ENCODE results near the gene CCDC77. TPM values are rescaled to one million over a fixed set of nuclear protein-coding genes. Genes with fewer than 3 reads are reported as not detected.

Gene CCDC77
- total and polyA plus RNA-seq, 2 donors (not counting 1 experiment from before 2014, with no cell fraction given), result 6.8 to 8.8 TPM

DNA sequence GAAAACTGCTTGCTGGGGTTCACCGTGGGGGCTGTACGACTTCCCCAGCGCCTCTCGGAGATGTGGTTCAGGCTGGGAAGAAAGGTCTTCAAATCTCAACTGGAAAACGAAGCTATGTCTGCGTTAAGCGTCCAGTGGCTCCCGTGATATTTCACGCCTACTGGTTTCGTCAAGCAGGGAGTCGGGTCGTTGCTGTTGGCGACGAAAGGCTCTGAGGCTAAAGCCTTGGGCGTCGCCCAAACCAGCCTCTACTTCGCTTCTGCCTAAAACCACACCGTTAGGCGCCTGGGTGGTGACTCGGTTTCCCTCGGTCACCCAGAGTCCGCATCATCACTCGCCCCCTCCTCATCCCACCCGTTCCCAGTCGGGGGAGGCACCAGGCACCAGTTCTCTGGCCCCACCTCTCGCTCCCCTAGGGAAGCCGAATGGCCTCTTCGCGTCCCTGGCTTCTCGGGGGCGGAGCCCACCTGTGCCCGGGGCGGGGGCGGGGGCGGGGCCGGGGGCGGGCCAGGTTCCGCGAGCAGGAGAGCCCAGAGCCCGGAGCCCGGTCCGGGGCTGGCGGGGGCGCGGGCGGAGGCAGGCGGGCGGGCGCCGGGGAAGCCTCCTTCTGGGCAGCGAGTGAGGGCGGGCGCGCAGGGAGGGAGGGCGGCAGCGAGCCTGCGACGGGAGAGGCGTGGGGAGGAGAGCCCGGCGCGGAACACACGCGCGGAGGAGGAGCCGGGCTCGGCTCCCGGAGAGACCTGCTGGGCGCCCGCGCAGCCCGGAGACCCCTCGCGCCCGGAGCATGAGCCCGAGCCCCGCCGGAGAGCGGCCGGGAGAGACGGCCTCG is 58.2 kb downstream of the CCDC77 start, which contains the start of gene B4GALNT3:
B4GALNT3 (plus strand) TSS at position 510 of the 829 bp plus-strand sequence. CDS start 438 bp downstream, outside the sequence.
- H4K20me1 ChIP-seq (ENCODE audit: control insufficient read depth, extremely low read depth, insufficient read depth, low read length), result no peaks in the 10 kb centered on the region
- TF ChIP-seq, protein P1, sequence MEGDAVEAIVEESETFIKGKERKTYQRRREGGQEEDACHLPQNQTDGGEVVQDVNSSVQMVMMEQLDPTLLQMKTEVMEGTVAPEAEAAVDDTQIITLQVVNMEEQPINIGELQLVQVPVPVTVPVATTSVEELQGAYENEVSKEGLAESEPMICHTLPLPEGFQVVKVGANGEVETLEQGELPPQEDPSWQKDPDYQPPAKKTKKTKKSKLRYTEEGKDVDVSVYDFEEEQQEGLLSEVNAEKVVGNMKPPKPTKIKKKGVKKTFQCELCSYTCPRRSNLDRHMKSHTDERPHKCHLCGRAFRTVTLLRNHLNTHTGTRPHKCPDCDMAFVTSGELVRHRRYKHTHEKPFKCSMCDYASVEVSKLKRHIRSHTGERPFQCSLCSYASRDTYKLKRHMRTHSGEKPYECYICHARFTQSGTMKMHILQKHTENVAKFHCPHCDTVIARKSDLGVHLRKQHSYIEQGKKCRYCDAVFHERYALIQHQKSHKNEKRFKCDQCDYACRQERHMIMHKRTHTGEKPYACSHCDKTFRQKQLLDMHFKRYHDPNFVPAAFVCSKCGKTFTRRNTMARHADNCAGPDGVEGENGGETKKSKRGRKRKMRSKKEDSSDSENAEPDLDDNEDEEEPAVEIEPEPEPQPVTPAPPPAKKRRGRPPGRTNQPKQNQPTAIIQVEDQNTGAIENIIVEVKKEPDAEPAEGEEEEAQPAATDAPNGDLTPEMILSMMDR (conservative IDR thresholded peaks at IDR 0.05 in 1 of 2, IDR thresholded peaks at IDR 0.05 in 1 of 2; ENCODE audit: low read depth in 1 of 2, low read length in 2 of 2), result no peak
- TF ChIP-seq EZH2 (IDR thresholded peaks at IDR 0.05; ENCODE audit: low read length, missing control alignments), result peak; percentile 78
- H3K9ac ChIP-seq (ENCODE audit: insufficient read depth, low read length), result no peak within 1 kb of the TSS
- peak within 1 kb of the TSS; percentile 68 for H3K4me2 ChIP-seq (ENCODE audit: extremely low read depth, insufficient read depth, low read length)
- no peaks in the 10 kb centered on the region for H3K79me2 ChIP-seq (ENCODE audit: control insufficient read depth, insufficient read depth, low read length)
- peaks cover 53% of the 10 kb centered on the region for H3K27me3 ChIP-seq (ENCODE audit: control insufficient read depth, insufficient read depth, low read length)
- H3K4me3 ChIP-seq (replicated peaks in 1 of 4; ENCODE audit: control extremely low read depth in 1 of 4, insufficient read depth in 1 of 4, low read depth in 3 of 4, low read length in 4 of 4), result peak within 1 kb of the TSS in 3 of 4 experiments; percentile 21 to 40 (median 38)
- no peaks in the 10 kb centered on the region for H3K36me3 ChIP-seq (ENCODE audit: control insufficient read depth, insufficient read depth, low read length)
- no peaks in the 10 kb centered on the region for H3K9me3 ChIP-seq (ENCODE audit: control insufficient read depth, insufficient read depth, low read depth, low read length)
- no peaks in the 10 kb centered on the region for H3K4me1 ChIP-seq (ENCODE audit: control insufficient read depth, extremely low read depth, insufficient read depth, low read length)
- H3K27ac ChIP-seq (ENCODE audit: insufficient read depth, low read length), result no peak within 1 kb of the TSS
- peak in 1 of 2 donors; percentile 25 for DNase-seq (ENCODE audit: low read depth in 2 of 2)
- no peak within 1 kb of the TSS for H2AFZ ChIP-seq (ENCODE audit: low read length)

DNA sequence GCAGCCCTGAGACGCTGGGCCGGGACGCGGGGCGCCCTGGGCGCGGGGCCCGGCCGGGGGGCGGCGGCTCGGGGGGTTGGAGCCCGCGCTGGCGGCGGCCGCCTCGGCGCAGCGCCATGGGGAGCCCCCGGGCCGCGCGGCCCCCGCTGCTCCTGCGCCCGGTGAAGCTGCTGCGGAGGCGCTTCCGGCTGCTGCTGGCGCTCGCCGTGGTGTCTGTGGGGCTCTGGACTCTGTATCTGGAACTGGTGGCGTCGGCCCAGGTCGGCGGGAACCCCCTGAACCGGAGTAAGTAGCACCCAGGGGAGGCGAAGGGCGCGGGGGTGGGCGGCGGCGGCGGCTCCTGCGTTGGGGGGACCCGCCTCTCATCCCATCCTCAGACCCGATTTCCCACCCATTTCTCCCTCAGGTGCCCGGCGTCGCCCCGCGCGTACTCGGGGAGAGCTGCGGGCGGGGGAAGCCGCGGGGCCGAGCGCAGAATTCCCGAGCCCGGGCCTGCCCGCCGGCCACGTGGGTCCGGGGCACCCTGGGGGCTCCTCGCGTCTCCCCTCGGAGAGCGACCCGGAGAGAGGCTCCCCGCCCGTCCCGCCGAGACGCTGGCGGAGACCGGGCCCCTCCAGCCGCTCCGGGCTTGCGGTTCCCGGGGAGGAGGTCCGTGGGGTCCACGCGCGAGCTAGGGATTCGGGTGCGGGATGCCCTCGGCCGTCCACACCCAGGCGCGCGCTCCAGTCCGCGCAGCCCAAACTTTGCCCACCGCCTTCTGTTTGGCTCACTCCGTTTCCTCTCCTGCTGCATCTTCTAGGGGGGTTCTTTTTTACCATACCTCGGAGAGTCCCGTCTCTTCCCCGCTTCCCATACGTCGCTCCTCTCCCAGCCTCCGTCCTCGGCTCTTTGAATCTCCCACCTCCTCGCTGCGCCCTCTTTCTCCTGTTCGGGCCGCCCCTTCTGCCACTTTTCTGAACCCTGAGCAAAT is 59.1 kb downstream of the CCDC77 start:
- H2AFZ ChIP-seq (ENCODE audit: low read length), result no peak overlapping the region
- TF ChIP-seq EZH2 (IDR thresholded peaks at IDR 0.05; ENCODE audit: low read length, missing control alignments), result no peak
- TF ChIP-seq, protein P1 (conservative IDR thresholded peaks at IDR 0.05 in 1 of 2, IDR thresholded peaks at IDR 0.05 in 1 of 2; ENCODE audit: low read depth in 1 of 2, low read length in 2 of 2), result no peak
- no peak overlapping the region for H3K4me2 ChIP-seq (ENCODE audit: extremely low read depth, insufficient read depth, low read length)

DNA sequence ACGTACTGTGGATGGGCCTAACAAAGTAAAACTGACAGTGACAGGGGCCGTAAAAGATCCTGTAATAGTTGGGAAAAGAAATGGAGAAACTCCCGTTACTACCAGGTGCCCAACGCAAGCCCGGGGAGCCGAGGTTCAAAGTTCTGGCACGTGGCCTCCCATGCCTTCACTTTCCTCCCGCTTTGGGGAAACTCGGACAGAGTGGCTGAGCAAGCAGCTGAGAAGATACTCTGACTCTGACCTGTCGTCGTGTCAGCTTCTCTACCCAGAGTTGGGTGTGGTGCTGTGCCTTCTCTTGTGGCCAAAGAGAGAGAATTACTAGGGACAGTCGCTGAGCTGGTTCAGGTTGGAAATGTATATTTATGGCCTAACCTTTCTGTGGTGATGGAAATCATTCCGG is 60.0 kb downstream of the CCDC77 start:
- H3K79me2 ChIP-seq (ENCODE audit: control insufficient read depth, insufficient read depth, low read length), result no peaks in the 10 kb centered on the region
- no peak overlapping the region for H3K27ac ChIP-seq (ENCODE audit: insufficient read depth, low read length)
- no peaks in the 10 kb centered on the region for H3K4me1 ChIP-seq (ENCODE audit: control insufficient read depth, extremely low read depth, insufficient read depth, low read length)
- no peaks in the 10 kb centered on the region for H3K9me3 ChIP-seq (ENCODE audit: control insufficient read depth, insufficient read depth, low read depth, low read length)
- H4K20me1 ChIP-seq (ENCODE audit: control insufficient read depth, extremely low read depth, insufficient read depth, low read length), result no peaks in the 10 kb centered on the region
- TF ChIP-seq EZH2 (IDR thresholded peaks at IDR 0.05; ENCODE audit: low read length, missing control alignments), result no peak
- TF ChIP-seq, protein P1 (conservative IDR thresholded peaks at IDR 0.05 in 1 of 2, IDR thresholded peaks at IDR 0.05 in 1 of 2; ENCODE audit: low read depth in 1 of 2, low read length in 2 of 2), result no peak
- H3K27me3 ChIP-seq (ENCODE audit: control insufficient read depth, insufficient read depth, low read length), result peaks cover 49% of the 10 kb centered on the region
- no peak overlapping the region for H3K9ac ChIP-seq (ENCODE audit: insufficient read depth, low read length)
- no peak overlapping the region for H3K4me3 ChIP-seq (replicated peaks in 1 of 4; ENCODE audit: control extremely low read depth in 1 of 4, insufficient read depth in 1 of 4, low read depth in 3 of 4, low read length in 4 of 4)
- H2AFZ ChIP-seq (ENCODE audit: low read length), result no peak overlapping the region
- no peak overlapping the region for H3K4me2 ChIP-seq (ENCODE audit: extremely low read depth, insufficient read depth, low read length)
- DNase-seq (ENCODE audit: low read depth in 2 of 2), result no peak
- H3K36me3 ChIP-seq (ENCODE audit: control insufficient read depth, insufficient read depth, low read length), result no peaks in the 10 kb centered on the region

More for the DNA sequence above, 59.1 kb downstream of the CCDC77 start:
- Histone ChIP-seq H3K27ac (ENCODE audit: insufficient read depth, low read length) (no peak overlapping the region), H3K4me3 (replicated peaks in 1 of 4; ENCODE audit: control extremely low read depth in 1 of 4, insufficient read depth in 1 of 4, low read depth in 3 of 4, low read length in 4 of 4) (peak overlapping the region in 1 of 4 experiments; percentile 40), H3K9me3 (ENCODE audit: control insufficient read depth, insufficient read depth, low read depth, low read length) (no peaks in the 10 kb centered on the region), H4K20me1 (ENCODE audit: control insufficient read depth, extremely low read depth, insufficient read depth, low read length) (no peaks in the 10 kb centered on the region), H3K27me3 (ENCODE audit: control insufficient read depth, insufficient read depth, low read length) (peaks cover 49% of the 10 kb centered on the region), H3K79me2 (ENCODE audit: control insufficient read depth, insufficient read depth, low read length) (no peaks in the 10 kb centered on the region), H3K9ac (ENCODE audit: insufficient read depth, low read length) (no peak overlapping the region), H3K4me1 (ENCODE audit: control insufficient read depth, extremely low read depth, insufficient read depth, low read length) (no peaks in the 10 kb centered on the region), H3K36me3 (ENCODE audit: control insufficient read depth, insufficient read depth, low read length) (no peaks in the 10 kb centered on the region)
- peak in 1 of 2 donors; percentile 15 for DNase-seq (ENCODE audit: low read depth in 2 of 2)

All from fibroblast of lung (primary cell).